HCT116 (cell line): ENCODE data around the gene YWHAB. TPM values are rescaled to one million over a fixed set of nuclear protein-coding genes. Genes with fewer than 3 reads are reported as not detected.

Experiments used
- ATAC-seq: fragments of 200-7000 bp; cut with Tn5 transposase; 2 replicates; pipeline ENCODE4 v1.9.1; 2020; ENCODE audit warnings: mild to moderate bottlenecking, moderate library complexity
- BruUV-seq: library from RNA; stranded (reverse); fragments of 400-500 nt; replicated peaks from 2 replicates; lab custom pipeline; 2021; lab: Mats Ljungman, UMichigan
- CTCF ChIA-PET: fragments of 300-600 bp; sonication (Branson Sonifier 250); formaldehyde crosslinking; loops from one replicate; lab custom pipeline; 2021; ENCODE audit warnings: antibody characterized with exemption; lab: Charles Lee
- POLR2A ChIA-PET: fragments of 300-600, 350-600 bp; sonication (Branson Sonifier 250); formaldehyde crosslinking; loops from one replicate; lab custom pipeline; 2021; ENCODE audit warnings: antibody characterized with exemption; lab: Charles Lee
- RAD21 ChIA-PET, 2 experiments: fragments of 300-600 bp; sonication (Branson Sonifier 250); formaldehyde crosslinking; loops; one replicate each; lab custom pipeline; 2023; ENCODE audit warnings: low total read pairs in 2 of 2; ENCODE audit not compliant: uncharacterized antibody in 2 of 2, unreplicated experiment in 2 of 2, low non-redundant PET in 1 of 2; lab: Charles Lee
- DNase-seq: peaks from one replicate; pipeline ENCODE4 v3.0.0-alpha.2; 2010; ENCODE audit warnings: low read depth, low spot score
- H2AFZ ChIP-seq: fragments of 200-600 bp; shearing (Covaris generic), sonication (generic); 2 replicates; pipeline ENCODE4 v1.6.1; 2017; ENCODE audit warnings: low read depth, mixed run types, mixed read lengths, antibody characterized with exemption, low read length; ENCODE audit not compliant: poor library complexity, severe bottlenecking
- H3K27ac ChIP-seq: 2 replicates; pipeline ENCODE4 v1.5.1; 2012; ENCODE audit warnings: low read depth, low read length
- H3K27me3 ChIP-seq: fragments of 200-600 bp; sonication (generic); 2 replicates; pipeline ENCODE4 v1.6.1; 2016; ENCODE audit warnings: mixed run types, low read length, mixed read lengths; ENCODE audit not compliant: insufficient read depth
- H3K36me3 ChIP-seq, 2 experiments: fragments of 200-500 bp in 1 of 2; fragments of 200-600 bp in 1 of 2; sonication (Bioruptor generic) in 1 of 2; sonication (generic) in 1 of 2; 2 replicates each; pipeline versions ENCODE4 v1.5.1 to v1.6.1; 2014 to 2016; ENCODE audit warnings: low read length in 2 of 2, inconsistent platforms in 1 of 2, mixed read lengths in 1 of 2, mixed run types in 1 of 2; ENCODE audit not compliant: insufficient read depth in 2 of 2, control insufficient read depth in 1 of 2
- H3K4me1 ChIP-seq, 2 experiments: fragments of 200-600 bp in 1 of 2; sonication (generic) in 1 of 2; 2 replicates each; pipeline versions ENCODE4 v1.5.1 to v1.6.1; 2012 to 2017; ENCODE audit warnings: low read length in 2 of 2, inconsistent platforms in 1 of 2, mild to moderate bottlenecking in 1 of 2, mixed read lengths in 1 of 2, mixed run types in 1 of 2, moderate library complexity in 1 of 2; ENCODE audit not compliant: insufficient read depth in 2 of 2, control insufficient read depth in 1 of 2
- H3K4me2 ChIP-seq: fragments of 200-600 bp; sonication (generic); 2 replicates; pipeline ENCODE4 v1.6.1; 2017; ENCODE audit warnings: mixed run types, low read length, mixed read lengths
- H3K4me3 ChIP-seq, 2 experiments: fragments of 200-600 bp in 1 of 2; sonication (generic) in 1 of 2; replicated peaks in 1 of 2; 2 replicates each; pipeline ENCODE4 v1.5.1; 2011 to 2016; ENCODE audit warnings: low read length in 2 of 2, control low read depth in 1 of 2, low read depth in 1 of 2, mild to moderate bottlenecking in 1 of 2, mixed read lengths in 1 of 2, mixed run types in 1 of 2
- H3K79me2 ChIP-seq: fragments of 200-600 bp; sonication (generic); 2 replicates; pipeline ENCODE4 v1.6.1; 2017; ENCODE audit warnings: mild to moderate bottlenecking, mixed run types, low read length, moderate library complexity, mixed read lengths; ENCODE audit not compliant: insufficient read depth
- H3K9ac ChIP-seq: fragments of 200-600 bp; sonication (generic); 2 replicates; pipeline ENCODE4 v1.6.1; 2016; ENCODE audit warnings: low read length, mixed read lengths
- H3K9me2 ChIP-seq: fragments of 200-600 bp; sonication (generic), shearing (Covaris generic); 2 replicates; pipeline ENCODE4 v1.6.1; 2017; ENCODE audit warnings: mixed run types, mild to moderate bottlenecking, moderate library complexity; ENCODE audit not compliant: insufficient read depth
- H3K9me3 ChIP-seq, 2 experiments: fragments of 200-500 bp in 1 of 2; fragments of 200-600 bp in 1 of 2; sonication (Bioruptor generic) in 1 of 2; sonication (generic) in 1 of 2; 2 replicates each; pipeline ENCODE4 v1.6.1; 2014 to 2017; ENCODE audit warnings: low read length in 2 of 2, mixed read lengths in 2 of 2, inconsistent platforms in 1 of 2, low read depth in 1 of 2, mild to moderate bottlenecking in 1 of 2, mixed run types in 1 of 2, moderate library complexity in 1 of 2; ENCODE audit not compliant: control insufficient read depth in 1 of 2, insufficient read depth in 1 of 2
- H4K20me1 ChIP-seq: fragments of 200-600 bp; sonication (generic), shearing (Covaris generic); 2 replicates; pipeline ENCODE4 v1.6.1; 2017; ENCODE audit warnings: mixed run types, mild to moderate bottlenecking, moderate library complexity; ENCODE audit not compliant: insufficient read depth
- JUND ChIP-seq: IDR thresholded peaks from 2 replicates; pipeline ENCODE4 v1.6.1; 2012
- REST ChIP-seq: IDR thresholded peaks from 2 replicates; pipeline ENCODE4 v1.6.1; 2012; ENCODE audit warnings: low read depth
- SIN3A ChIP-seq: IDR thresholded peaks from 2 replicates; pipeline ENCODE4 v1.6.1; 2012; ENCODE audit warnings: low read depth
- ZBTB33 ChIP-seq: IDR thresholded peaks from 2 replicates; pipeline ENCODE4 v1.6.1; 2011; ENCODE audit warnings: mild to moderate bottlenecking, low read length, moderate library complexity; ENCODE audit not compliant: insufficient replicate concordance; ENCODE audit errors: extremely low read depth
- ZFX ChIP-seq: fragments of 450-650 bp; IDR thresholded peaks from 2 replicates; pipeline ENCODE4 v1.6.1; 2017
- intact Hi-C: fragments of 100-400 bp; cut with micrococcal nuclease; formaldehyde crosslinking; loops from 2 replicates; pipeline ENCODE4 v1.10.0; 2022
- total RNA-seq: library from RNA; stranded (reverse); gene quantifications from one replicate; pipeline ENCODE4 v1.2.1, GENCODE V29; 2021; ENCODE audit not compliant: unreplicated experiment

Gene YWHAB
- total RNA-seq, 1 experiment from 2014 or later = 200 TPM

GRCh38 chr20:44936510-44936909 lies 51.0 kb downstream of the YWHAB start:
- Histone ChIP-seq H3K36me3 (peaks cover 34 to 37% of the 10 kb centered on the region in 2 experiments; a peak in 3 of 4 replicates), H3K27ac (no peak overlapping the region), H3K9me3 (no peaks in the 10 kb centered on the region), H3K9me2 (no peaks in the 10 kb centered on the region), H3K4me3 (no peak overlapping the region), H2AFZ (no peak overlapping the region), H3K4me1 (no peaks in the 10 kb centered on the region), H3K79me2 (no peaks in the 10 kb centered on the region), H3K9ac (no peak overlapping the region), H3K4me2 (no peak overlapping the region), H3K27me3 (no peaks in the 10 kb centered on the region), H4K20me1 (no peaks in the 10 kb centered on the region)
- TF ChIP-seq ZFX (no peak), REST (no peak), SIN3A (no peak), JUND (no peak), ZBTB33 (no peak)
- DNase-seq (no peak), ATAC-seq (no peak)
- ChIA-PET CTCF (no interaction called here), RAD21 (no interaction called here), POLR2A (no interaction called here)
- intact Hi-C loops = no loop called here
- no TSS peak for BruUV-seq
